ENCODE data around the gene CTSC. TPM values are rescaled to one million over a fixed set of nuclear protein-coding genes. Genes with fewer than 3 reads are reported as not detected.

CTSC gene
- total and polyA plus RNA-seq, 9 of the 15 experiments (the other 6 are each of a cell fraction or from before 2014, with no cell fraction given): 113 to 403 (median 187) TPM

GRCh38 chr11:88359541-88359940 is 22.0 kb upstream of the CTSC start (continued):
- TF ChIP-seq, protein P1, sequence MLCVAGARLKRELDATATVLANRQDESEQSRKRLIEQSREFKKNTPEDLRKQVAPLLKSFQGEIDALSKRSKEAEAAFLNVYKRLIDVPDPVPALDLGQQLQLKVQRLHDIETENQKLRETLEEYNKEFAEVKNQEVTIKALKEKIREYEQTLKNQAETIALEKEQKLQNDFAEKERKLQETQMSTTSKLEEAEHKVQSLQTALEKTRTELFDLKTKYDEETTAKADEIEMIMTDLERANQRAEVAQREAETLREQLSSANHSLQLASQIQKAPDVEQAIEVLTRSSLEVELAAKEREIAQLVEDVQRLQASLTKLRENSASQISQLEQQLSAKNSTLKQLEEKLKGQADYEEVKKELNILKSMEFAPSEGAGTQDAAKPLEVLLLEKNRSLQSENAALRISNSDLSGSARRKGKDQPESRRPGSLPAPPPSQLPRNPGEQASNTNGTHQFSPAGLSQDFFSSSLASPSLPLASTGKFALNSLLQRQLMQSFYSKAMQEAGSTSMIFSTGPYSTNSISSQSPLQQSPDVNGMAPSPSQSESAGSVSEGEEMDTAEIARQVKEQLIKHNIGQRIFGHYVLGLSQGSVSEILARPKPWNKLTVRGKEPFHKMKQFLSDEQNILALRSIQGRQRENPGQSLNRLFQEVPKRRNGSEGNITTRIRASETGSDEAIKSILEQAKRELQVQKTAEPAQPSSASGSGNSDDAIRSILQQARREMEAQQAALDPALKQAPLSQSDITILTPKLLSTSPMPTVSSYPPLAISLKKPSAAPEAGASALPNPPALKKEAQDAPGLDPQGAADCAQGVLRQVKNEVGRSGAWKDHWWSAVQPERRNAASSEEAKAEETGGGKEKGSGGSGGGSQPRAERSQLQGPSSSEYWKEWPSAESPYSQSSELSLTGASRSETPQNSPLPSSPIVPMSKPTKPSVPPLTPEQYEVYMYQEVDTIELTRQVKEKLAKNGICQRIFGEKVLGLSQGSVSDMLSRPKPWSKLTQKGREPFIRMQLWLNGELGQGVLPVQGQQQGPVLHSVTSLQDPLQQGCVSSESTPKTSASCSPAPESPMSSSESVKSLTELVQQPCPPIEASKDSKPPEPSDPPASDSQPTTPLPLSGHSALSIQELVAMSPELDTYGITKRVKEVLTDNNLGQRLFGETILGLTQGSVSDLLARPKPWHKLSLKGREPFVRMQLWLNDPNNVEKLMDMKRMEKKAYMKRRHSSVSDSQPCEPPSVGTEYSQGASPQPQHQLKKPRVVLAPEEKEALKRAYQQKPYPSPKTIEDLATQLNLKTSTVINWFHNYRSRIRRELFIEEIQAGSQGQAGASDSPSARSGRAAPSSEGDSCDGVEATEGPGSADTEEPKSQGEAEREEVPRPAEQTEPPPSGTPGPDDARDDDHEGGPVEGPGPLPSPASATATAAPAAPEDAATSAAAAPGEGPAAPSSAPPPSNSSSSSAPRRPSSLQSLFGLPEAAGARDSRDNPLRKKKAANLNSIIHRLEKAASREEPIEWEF (CRISPR knock-in tag; IDR thresholded peaks at IDR 0.05): no peak
- TF ChIP-seq EHMT2 (IDR thresholded peaks at IDR 0.05) (0 out of 2 replicates have a peak, but pooled peaks have one; percentile 32), ARID1B (IDR thresholded peaks at IDR 0.05) (peak; percentile 83), CREBBP (IDR thresholded peaks at IDR 0.05; ENCODE audit: low read depth, low read length) (no peak), CBX3 (IDR thresholded peaks at IDR 0.05; ENCODE audit: borderline replicate concordance in 1 of 2, low read length in 2 of 2) (peak in 1 of 2 experiments; percentile 68; a peak in 1 of 3 replicates), CEBPG (CRISPR knock-in tag; IDR thresholded peaks at IDR 0.05) (no peak), CEBPG (tag; conservative IDR thresholded peaks at IDR 0.05 in 1 of 2, IDR thresholded peaks at IDR 0.05 in 1 of 2) (no peak), POLR2H (tag; IDR thresholded peaks at IDR 0.05; ENCODE audit: low read depth) (no peak), PURB (CRISPR knock-in tag; IDR thresholded peaks at IDR 0.05; ENCODE audit: low read depth) (no peak), ZNF668 (CRISPR knock-in tag; IDR thresholded peaks at IDR 0.05) (no peak), HNRNPL (IDR thresholded peaks at IDR 0.05; ENCODE audit: low read depth, low read length) (no peak), MCM2 (IDR thresholded peaks at IDR 0.05; ENCODE audit: low read depth) (no peak), CSDE1 (IDR thresholded peaks at IDR 0.05) (no peak), RBM34 (IDR thresholded peaks at IDR 0.05; ENCODE audit: borderline replicate concordance, insufficient read depth, low read length) (no peak), IFI16 (CRISPR knock-in tag; IDR thresholded peaks at IDR 0.05) (no peak), PML (IDR thresholded peaks at IDR 0.05; ENCODE audit: low read length) (no peak), MAX (CRISPR knock-in tag; IDR thresholded peaks at IDR 0.05) (no peak), NR2F6 (CRISPR knock-in tag; IDR thresholded peaks at IDR 0.05) (no peak), CCNT2 (IDR thresholded peaks at IDR 0.05; ENCODE audit: borderline replicate concordance, extremely low read depth, insufficient read length, low read depth, low read length) (peak; percentile 58)
- TF ChIP-seq, protein P2, sequence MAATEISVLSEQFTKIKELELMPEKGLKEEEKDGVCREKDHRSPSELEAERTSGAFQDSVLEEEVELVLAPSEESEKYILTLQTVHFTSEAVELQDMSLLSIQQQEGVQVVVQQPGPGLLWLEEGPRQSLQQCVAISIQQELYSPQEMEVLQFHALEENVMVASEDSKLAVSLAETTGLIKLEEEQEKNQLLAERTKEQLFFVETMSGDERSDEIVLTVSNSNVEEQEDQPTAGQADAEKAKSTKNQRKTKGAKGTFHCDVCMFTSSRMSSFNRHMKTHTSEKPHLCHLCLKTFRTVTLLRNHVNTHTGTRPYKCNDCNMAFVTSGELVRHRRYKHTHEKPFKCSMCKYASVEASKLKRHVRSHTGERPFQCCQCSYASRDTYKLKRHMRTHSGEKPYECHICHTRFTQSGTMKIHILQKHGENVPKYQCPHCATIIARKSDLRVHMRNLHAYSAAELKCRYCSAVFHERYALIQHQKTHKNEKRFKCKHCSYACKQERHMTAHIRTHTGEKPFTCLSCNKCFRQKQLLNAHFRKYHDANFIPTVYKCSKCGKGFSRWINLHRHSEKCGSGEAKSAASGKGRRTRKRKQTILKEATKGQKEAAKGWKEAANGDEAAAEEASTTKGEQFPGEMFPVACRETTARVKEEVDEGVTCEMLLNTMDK (IDR thresholded peaks at IDR 0.05; ENCODE audit: borderline replicate concordance, insufficient read depth, low read depth, low read length, poor library complexity, severe bottlenecking): no peak

Measured in K562 (cell line).